ENCODE measurements around the gene TRIM17. TPM values are rescaled to one million over a fixed set of nuclear protein-coding genes. Genes with fewer than 3 reads are reported as not detected.
"Not testable (repeated sequence)": the region's sequence is repeated elsewhere in the genome, so short reads cannot be mapped to it uniquely, and the experiment has no call there.

The TRIM17 gene
- total RNA-seq, 1 donor, result 0.27 TPM

- DNase-seq (ENCODE audit: low read depth in 2 of 3, low spot score in 2 of 3), result no peak
Observed at GRCh38 chr1:228452194-228453021, 35.7 kb upstream of the TRIM17 start.

GRCh38 chr1:228450200-228450599 is 33.5 kb upstream of the TRIM17 start:
- DNase-seq (ENCODE audit: low read depth in 2 of 3, low spot score in 2 of 3), result no peak

- DNase-seq (ENCODE audit: low read depth in 2 of 3, low spot score in 2 of 3), result no peak
Observed at GRCh38 chr1:228448372-228448771, 31.7 kb upstream of the TRIM17 start.

- DNase-seq (ENCODE audit: low read depth in 2 of 3, low spot score in 2 of 3), result no peak
Observed at GRCh38 chr1:228446852-228447251, 30.2 kb upstream of the TRIM17 start.

GRCh38 chr1:228445843-228446650 is 29.4 kb upstream of the TRIM17 start:
- DNase-seq (ENCODE audit: low read depth in 2 of 3, low spot score in 2 of 3), result peak in 2 of 3 donors; percentile 30 to 44

GRCh38 chr1:228445490-228445842 is 28.8 kb upstream of the TRIM17 start:
- DNase-seq (ENCODE audit: low read depth in 2 of 3, low spot score in 2 of 3), result no peak

GRCh38 chr1:228443395-228443794 is 26.7 kb upstream of the TRIM17 start:
- no peak for DNase-seq (ENCODE audit: low read depth in 2 of 3, low spot score in 2 of 3)

- no peak for DNase-seq (ENCODE audit: low read depth in 2 of 3, low spot score in 2 of 3)
Observed at GRCh38 chr1:228440761-228441500, 24.3 kb upstream of the TRIM17 start.

GRCh38 chr1:228438266-228438665 is 21.6 kb upstream of the TRIM17 start:
- no peak for DNase-seq (ENCODE audit: low read depth in 2 of 3, low spot score in 2 of 3)

GRCh38 chr1:228437424-228437962 is 20.8 kb upstream of the TRIM17 start:
- no peak for DNase-seq (ENCODE audit: low read depth in 2 of 3, low spot score in 2 of 3)

GRCh38 chr1:228434689-228435088 is 18.0 kb upstream of the TRIM17 start:
- no peak for DNase-seq (ENCODE audit: low read depth in 2 of 3, low spot score in 2 of 3)

- not testable (repeated sequence) for DNase-seq (ENCODE audit: low read depth in 2 of 3, low spot score in 2 of 3)
Observed at GRCh38 chr1:228433337-228434053, 16.8 kb upstream of the TRIM17 start.

GRCh38 chr1:228430243-228430642 is 13.6 kb upstream of the TRIM17 start:
- no peak for DNase-seq (ENCODE audit: low read depth in 2 of 3, low spot score in 2 of 3)

- no peak for DNase-seq (ENCODE audit: low read depth in 2 of 3, low spot score in 2 of 3)
Observed at GRCh38 chr1:228429698-228430097, 13.0 kb upstream of the TRIM17 start.

GRCh38 chr1:228429007-228429406 is 12.3 kb upstream of the TRIM17 start:
- DNase-seq (ENCODE audit: low read depth in 2 of 3, low spot score in 2 of 3), result no peak

GRCh38 chr1:228428412-228428811 is 11.8 kb upstream of the TRIM17 start:
- no peak for DNase-seq (ENCODE audit: low read depth in 2 of 3, low spot score in 2 of 3)

GRCh38 chr1:228426518-228427175 is 10.0 kb upstream of the TRIM17 start:
- DNase-seq (ENCODE audit: low read depth in 2 of 3, low spot score in 2 of 3), result no peak

- no peak for DNase-seq (ENCODE audit: low read depth in 2 of 3, low spot score in 2 of 3)
Observed at GRCh38 chr1:228424685-228425660, 8.3 kb upstream of the TRIM17 start.

Measured in hematopoietic multipotent progenitor cell (in vitro differentiated cells).